Progenitor cell of endocrine pancreas (in vitro differentiated cells): ENCODE results near the gene DBX1. TPM values are rescaled to one million over a fixed set of nuclear protein-coding genes. Genes with fewer than 3 reads are reported as not detected.

ENCODE experiments used
- DNase-seq: peaks from one replicate; pipeline ENCODE4 v3.0.0; 2021; ENCODE audit warnings: low spot score; ENCODE audit not compliant: unreplicated experiment
- H3K27ac Mint-ChIP-seq: 2 replicates; pipeline ENCODE4 v1.8.0; 2021; ENCODE audit warnings: mild to moderate bottlenecking, moderate library complexity, mixed read lengths
- H3K27me3 Mint-ChIP-seq: 2 replicates; pipeline ENCODE4 v1.8.0; 2021; ENCODE audit warnings: mixed read lengths
- H3K36me3 Mint-ChIP-seq: 2 replicates; pipeline ENCODE4 v1.8.0; 2022; ENCODE audit warnings: mixed read lengths; ENCODE audit not compliant: insufficient read depth
- H3K4me1 Mint-ChIP-seq: 2 replicates; pipeline ENCODE4 v1.8.0; 2021; ENCODE audit warnings: low read depth, mixed read lengths
- H3K4me3 Mint-ChIP-seq: 2 replicates; pipeline ENCODE4 v1.8.0; 2021; ENCODE audit warnings: low read depth, mild to moderate bottlenecking, moderate library complexity, mixed read lengths
- H3K9me3 Mint-ChIP-seq: 2 replicates; pipeline ENCODE4 v1.8.0; 2021; ENCODE audit warnings: low read depth, mixed read lengths
- total RNA-seq: library from RNA; stranded (reverse); gene quantifications from 2 replicates; pipeline ENCODE4 v1.2.1, GENCODE V29; 2021
- TF ChIP-seq, protein P1 (sequence below): fragments of 200-600 bp; sonication (generic); IDR thresholded peaks from one replicate; pipeline ENCODE4 v1.5.0; 2021; ENCODE audit warnings: antibody characterized with exemption, mild to moderate bottlenecking; ENCODE audit not compliant: unreplicated experiment

The DBX1 gene
- total RNA-seq, 1 donor from 2014 or later, result not detected

DNA sequence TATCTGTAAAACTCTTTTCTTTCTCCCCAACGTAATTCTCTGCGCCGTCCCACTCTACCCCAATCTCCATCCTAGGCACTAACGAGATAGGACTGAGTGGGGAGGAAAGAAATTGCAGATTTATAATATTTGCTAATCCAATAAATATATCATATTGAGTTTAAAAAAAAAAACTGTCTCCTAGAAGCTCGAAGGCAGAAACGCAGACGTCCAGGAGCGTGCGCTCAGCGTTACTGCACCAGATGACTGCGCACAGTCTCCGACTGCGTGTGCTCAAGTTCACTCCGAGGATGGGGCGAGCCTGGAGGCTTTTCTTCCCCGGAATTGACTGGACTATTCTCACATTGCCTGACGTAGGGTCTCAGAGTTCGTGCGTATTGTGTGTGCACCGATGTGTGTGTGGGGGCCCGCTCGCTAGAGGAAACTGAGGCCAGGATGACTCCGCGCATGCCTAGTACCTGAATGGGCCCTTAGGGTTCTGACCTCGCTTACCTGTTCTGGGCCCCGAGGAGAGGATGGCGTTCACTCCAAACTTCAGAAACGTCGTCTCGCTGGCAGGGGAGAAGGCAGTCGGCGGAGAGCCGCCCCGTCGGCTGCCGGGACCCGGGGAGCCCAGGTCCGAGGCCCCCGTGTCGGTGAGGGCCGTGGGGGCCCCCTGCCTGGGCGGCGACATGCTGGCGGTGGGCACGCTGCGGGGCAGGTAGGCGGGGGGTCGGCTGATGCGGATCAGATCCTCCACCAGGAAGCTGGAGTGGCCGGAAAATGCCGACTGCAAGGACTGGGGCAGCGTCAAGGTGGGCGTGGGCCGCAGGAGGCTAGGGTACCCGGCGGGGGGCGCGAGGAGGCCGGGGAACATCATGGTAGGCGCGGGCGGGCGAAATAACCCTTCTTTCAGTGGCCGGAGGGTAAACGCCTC is 551 bp downstream of the DBX1 start:
- H3K27me3 Mint-ChIP-seq, result peaks cover 93% of the 10 kb centered on the region
- peaks cover 11% of the 10 kb centered on the region for H3K4me1 Mint-ChIP-seq
- H3K9me3 Mint-ChIP-seq, result no peaks in the 10 kb centered on the region
- H3K27ac Mint-ChIP-seq, result no peak overlapping the region
- H3K4me3 Mint-ChIP-seq, result no peak overlapping the region
- DNase-seq, result no peak
- TF ChIP-seq, protein P1, sequence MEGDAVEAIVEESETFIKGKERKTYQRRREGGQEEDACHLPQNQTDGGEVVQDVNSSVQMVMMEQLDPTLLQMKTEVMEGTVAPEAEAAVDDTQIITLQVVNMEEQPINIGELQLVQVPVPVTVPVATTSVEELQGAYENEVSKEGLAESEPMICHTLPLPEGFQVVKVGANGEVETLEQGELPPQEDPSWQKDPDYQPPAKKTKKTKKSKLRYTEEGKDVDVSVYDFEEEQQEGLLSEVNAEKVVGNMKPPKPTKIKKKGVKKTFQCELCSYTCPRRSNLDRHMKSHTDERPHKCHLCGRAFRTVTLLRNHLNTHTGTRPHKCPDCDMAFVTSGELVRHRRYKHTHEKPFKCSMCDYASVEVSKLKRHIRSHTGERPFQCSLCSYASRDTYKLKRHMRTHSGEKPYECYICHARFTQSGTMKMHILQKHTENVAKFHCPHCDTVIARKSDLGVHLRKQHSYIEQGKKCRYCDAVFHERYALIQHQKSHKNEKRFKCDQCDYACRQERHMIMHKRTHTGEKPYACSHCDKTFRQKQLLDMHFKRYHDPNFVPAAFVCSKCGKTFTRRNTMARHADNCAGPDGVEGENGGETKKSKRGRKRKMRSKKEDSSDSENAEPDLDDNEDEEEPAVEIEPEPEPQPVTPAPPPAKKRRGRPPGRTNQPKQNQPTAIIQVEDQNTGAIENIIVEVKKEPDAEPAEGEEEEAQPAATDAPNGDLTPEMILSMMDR, result no peak
- no peaks in the 10 kb centered on the region for H3K36me3 Mint-ChIP-seq

DNA sequence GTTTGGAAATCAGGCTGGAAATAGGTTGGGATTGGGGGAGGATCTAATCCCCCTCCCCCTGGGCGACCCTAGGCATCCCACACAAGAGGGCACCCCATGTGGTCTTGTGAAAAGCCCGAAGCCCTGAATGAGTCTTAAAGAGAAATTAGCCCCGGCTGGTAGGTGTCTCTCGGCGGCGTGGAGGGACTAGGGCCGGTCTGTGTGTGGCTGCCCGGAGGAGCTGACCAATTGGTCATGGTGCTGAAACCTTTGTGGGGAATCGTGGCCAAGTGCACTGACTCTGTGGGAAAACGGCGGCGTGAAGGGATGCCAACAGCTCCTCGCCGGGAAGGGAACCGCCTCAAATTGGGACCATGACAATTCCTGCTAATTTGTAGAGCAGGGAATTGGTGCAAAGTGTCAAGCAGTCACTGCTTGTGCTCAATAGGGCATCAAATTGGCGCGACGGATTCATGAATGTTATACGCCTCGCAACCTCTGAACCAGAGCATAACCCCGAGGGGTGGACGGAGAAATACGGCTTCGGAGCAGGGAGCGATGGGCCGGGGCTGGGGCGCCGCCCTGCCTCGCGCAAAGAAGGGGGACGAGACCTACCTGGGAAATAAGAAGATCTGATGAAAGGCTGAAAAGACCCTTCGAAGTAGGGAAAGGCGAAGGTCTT is 1.5 kb downstream of the DBX1 start:
- Mint-ChIP-seq H3K4me1 (peaks cover 11% of the 10 kb centered on the region), H3K36me3 (no peaks in the 10 kb centered on the region), H3K4me3 (no peak overlapping the region), H3K9me3 (no peaks in the 10 kb centered on the region), H3K27ac (peak overlapping the region; percentile 26), H3K27me3 (peaks cover 93% of the 10 kb centered on the region)
- peak; percentile 79 for DNase-seq
- TF ChIP-seq, protein P1, result no peak

DNA sequence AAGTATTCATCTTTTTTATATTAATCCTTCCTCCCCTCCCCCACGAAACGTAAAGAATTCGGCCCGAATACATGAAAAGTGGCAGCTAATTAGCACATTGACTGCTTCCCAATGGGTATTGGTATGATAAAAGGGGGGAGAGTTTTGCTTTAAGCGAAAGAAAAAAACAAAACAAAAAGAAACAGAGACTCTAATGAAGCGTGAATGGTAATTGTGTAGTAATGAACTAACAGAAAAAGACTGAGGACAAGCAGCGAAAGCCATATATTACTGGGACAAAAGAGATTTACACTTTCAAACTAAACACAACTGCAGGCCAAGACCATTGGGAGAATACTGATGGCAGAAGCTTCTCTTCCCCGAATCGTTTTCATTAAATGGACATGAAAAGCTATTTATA is 2.5 kb downstream of the DBX1 start:
- TF ChIP-seq, protein P1, result no peak
- Mint-ChIP-seq H3K27me3 (peaks cover 91% of the 10 kb centered on the region), H3K9me3 (no peaks in the 10 kb centered on the region), H3K4me3 (no peak overlapping the region), H3K27ac (no peak overlapping the region), H3K36me3 (no peaks in the 10 kb centered on the region), H3K4me1 (peaks cover 4% of the 10 kb centered on the region)
- no peak for DNase-seq

DNA sequence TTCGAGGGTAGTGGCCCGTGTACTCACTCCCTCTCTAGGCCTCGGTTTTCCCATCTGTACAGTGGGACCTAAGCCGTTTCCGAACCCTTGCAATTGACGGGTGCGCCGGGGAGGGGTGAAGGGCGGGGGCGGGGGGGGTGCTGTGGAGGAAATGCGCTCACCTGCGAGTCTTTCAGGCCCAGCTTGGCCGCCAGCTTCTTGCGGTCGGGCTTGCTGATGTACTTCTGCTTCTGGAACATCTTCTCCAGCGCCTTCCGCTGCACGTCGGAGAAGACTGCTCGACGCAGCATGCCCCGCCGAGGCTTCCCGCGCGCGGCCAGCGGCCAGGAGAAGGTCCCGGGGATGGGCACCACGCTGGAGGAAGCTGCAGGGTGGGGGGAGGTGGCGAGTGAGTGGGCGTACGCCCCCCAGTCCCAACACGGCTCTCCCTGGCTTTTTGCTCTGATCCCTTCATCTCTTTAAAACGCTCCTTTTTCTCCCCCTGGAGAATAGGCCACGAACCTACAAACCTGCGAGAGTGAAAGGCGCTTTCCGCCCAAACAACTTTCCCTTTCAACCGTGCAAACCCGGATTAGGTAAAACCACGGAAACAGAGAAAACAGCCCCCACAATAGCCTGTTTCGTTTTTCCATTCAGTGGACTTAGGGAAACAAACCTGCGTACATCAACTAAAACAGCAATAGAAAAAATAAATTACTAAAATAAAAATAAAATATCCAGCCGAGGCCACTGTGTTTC is 3.2 kb downstream of the DBX1 start:
- Mint-ChIP-seq H3K4me1 (peaks cover 3% of the 10 kb centered on the region), H3K27me3 (peaks cover 86% of the 10 kb centered on the region), H3K27ac (no peak overlapping the region), H3K36me3 (no peaks in the 10 kb centered on the region), H3K4me3 (peak overlapping the region; percentile 21), H3K9me3 (no peaks in the 10 kb centered on the region)
- TF ChIP-seq, protein P1, result no peak
- DNase-seq, result no peak

DNA sequence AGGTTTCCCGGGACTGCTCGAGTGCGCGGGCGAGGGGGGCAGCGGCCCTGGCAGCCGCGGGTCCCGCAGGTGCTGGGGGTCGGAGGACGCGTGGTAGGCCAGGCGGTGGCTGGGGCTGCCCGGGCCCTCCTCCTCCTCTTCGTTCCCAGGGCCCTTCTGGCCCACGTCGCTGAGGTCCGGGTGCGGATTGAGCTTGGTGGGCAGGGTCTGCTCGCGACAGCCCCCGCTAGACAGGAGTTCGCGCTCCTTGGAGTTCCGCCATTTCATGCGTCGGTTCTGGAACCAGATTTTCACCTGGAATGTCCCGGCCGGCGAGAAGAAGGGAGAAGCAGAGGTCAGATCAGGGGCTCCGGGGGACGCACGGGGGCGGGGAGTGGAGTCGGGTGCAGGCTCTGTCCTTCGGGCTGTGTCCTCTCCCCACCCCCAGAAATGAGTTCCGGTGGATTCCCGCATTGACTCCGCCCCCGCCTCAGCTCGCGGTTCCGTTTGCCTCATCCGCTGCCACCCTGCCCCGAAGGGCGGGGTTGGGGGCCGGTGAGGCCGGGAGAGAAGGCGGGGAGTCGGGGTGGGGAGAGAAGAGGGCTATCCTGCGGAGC is 3.9 kb downstream of the DBX1 start:
- H3K4me3 Mint-ChIP-seq, result peak overlapping the region; percentile 68
- no peak overlapping the region for H3K27ac Mint-ChIP-seq
- H3K9me3 Mint-ChIP-seq, result no peaks in the 10 kb centered on the region
- TF ChIP-seq, protein P1, result no peak
- no peaks in the 10 kb centered on the region for H3K36me3 Mint-ChIP-seq
- peaks cover 3% of the 10 kb centered on the region for H3K4me1 Mint-ChIP-seq
- no peak for DNase-seq
- peaks cover 82% of the 10 kb centered on the region for H3K27me3 Mint-ChIP-seq
